ENCODE data around the gene SERTAD2.

- TF ChIP-seq POLR2AphosphoS5 (IDR thresholded peaks at IDR 0.05; ENCODE audit: insufficient read depth, low read depth, low read length) (no peak), CTCF (IDR thresholded peaks at IDR 0.05; ENCODE audit: extremely low read depth in 1 of 2, insufficient read depth in 1 of 2, low read depth in 1 of 2, low read length in 2 of 2) (no peak), EZH2 (IDR thresholded peaks at IDR 0.05; ENCODE audit: borderline replicate concordance, low read depth, low read length, severe bottlenecking) (no peak), POLR2A (IDR thresholded peaks at IDR 0.05; ENCODE audit: low read depth, low read length) (no peak)
Observed at GRCh38 chr2:64672708-64673107, 19.0 kb upstream of the SERTAD2 start.

All from endothelial cell of umbilical vein (primary cell).